GM12878 (cell line): ENCODE measurements around the gene TBC1D12. TPM values are rescaled to one million over a fixed set of nuclear protein-coding genes. Genes with fewer than 3 reads are reported as not detected.

Source experiments
- ATAC-seq: fragments of 200-7000 bp; cut with Tn5 transposase; 3 replicates; pipeline ENCODE4 v1.9.1; 2020; ENCODE audit warnings: mild to moderate bottlenecking, moderate library complexity
- BruUV-seq: library from RNA; stranded (reverse); fragments of 400-500 nt; replicated peaks from 2 replicates; lab custom pipeline; 2021; lab: Mats Ljungman, UMichigan
- CTCF ChIA-PET: fragments of 300-600 bp; sonication (Branson Sonifier 250); formaldehyde crosslinking; extraction: SDS; loops from one replicate; lab custom pipeline; 2021; ENCODE audit warnings: inconsistent platforms; lab: Yijun Ruan, JAX
- POLR2A ChIA-PET: fragments of 350-600 bp; formaldehyde crosslinking; extraction: SDS; loops from one replicate; lab custom pipeline; 2021; ENCODE audit warnings: inconsistent platforms; lab: Charles Lee
- RAD21 ChIA-PET: fragments of 300-600 bp; sonication (Branson Sonifier 250); formaldehyde crosslinking; loops from one replicate; lab custom pipeline; 2023; ENCODE audit warnings: antibody characterized with exemption; ENCODE audit not compliant: unreplicated experiment; lab: Charles Lee
- SMC1A ChIA-PET: fragments of 300-600 bp; sonication (Branson Sonifier 250); formaldehyde crosslinking; loops from one replicate; lab custom pipeline; 2023; ENCODE audit not compliant: unreplicated experiment, uncharacterized antibody; lab: Charles Lee
- DNase-seq: peaks from one replicate; pipeline ENCODE4 v3.0.0-alpha.2; 2011; ENCODE audit warnings: low read depth, low spot score
- FAIRE-seq: peaks from 3 replicates; lab custom pipeline; 2011; peaks lifted over from hg19 to GRCh38; lab: Jason Lieb, UNC
- H2AFZ ChIP-seq: 2 replicates; pipeline ENCODE4 v1.6.0; 2011; ENCODE audit warnings: low read depth, low read length, control low read depth; ENCODE audit not compliant: control insufficient read depth
- H3K27ac ChIP-seq: 2 replicates; pipeline ENCODE4 v1.5.1; 2011; ENCODE audit warnings: control low read depth; ENCODE audit not compliant: control insufficient read depth, insufficient read depth
- H3K27me3 ChIP-seq, 2 experiments: replicated peaks in 1 of 2; 2 replicates each; pipeline versions ENCODE4 v1.6.0 to v1.6.1; 2011; ENCODE audit warnings: low read length in 1 of 2; ENCODE audit not compliant: control insufficient read depth in 2 of 2, insufficient read depth in 2 of 2
- H3K36me3 ChIP-seq, 2 experiments: 2 replicates each; pipeline ENCODE4 v1.5.1; 2011; ENCODE audit warnings: low read length in 1 of 2; ENCODE audit not compliant: control insufficient read depth in 2 of 2, insufficient read depth in 2 of 2
- H3K4me1 ChIP-seq: 2 replicates; pipeline ENCODE4 v1.6.1; 2011; ENCODE audit warnings: mild to moderate bottlenecking, low read length, moderate library complexity, mixed read lengths; ENCODE audit not compliant: control insufficient read depth, insufficient read depth
- H3K4me2 ChIP-seq: 2 replicates; pipeline ENCODE4 v1.6.0; 2011; ENCODE audit warnings: control low read depth; ENCODE audit not compliant: control insufficient read depth, insufficient read depth
- H3K4me3 ChIP-seq: fragments of 200-600 bp; sonication (generic); 2 replicates; pipeline ENCODE4 v1.5.1; 2016
- H3K79me2 ChIP-seq: 2 replicates; pipeline ENCODE4 v1.6.0; 2011; ENCODE audit warnings: low read length; ENCODE audit not compliant: control insufficient read depth, insufficient read depth
- H3K9ac ChIP-seq: 2 replicates; pipeline ENCODE4 v1.8.0; 2011; ENCODE audit warnings: low read length, control low read depth, mixed read lengths; ENCODE audit not compliant: control insufficient read depth, insufficient read depth
- H3K9me3 ChIP-seq: replicated peaks from 3 replicates; pipeline ENCODE4 v1.5.1; 2011; ENCODE audit warnings: mild to moderate bottlenecking, low read length; ENCODE audit not compliant: control insufficient read depth, insufficient read depth
- H4K20me1 ChIP-seq: 2 replicates; pipeline ENCODE4 v1.6.0; 2011; ENCODE audit not compliant: control insufficient read depth, insufficient read depth
- ELK1 ChIP-seq: IDR thresholded peaks from 2 replicates; pipeline ENCODE4 v1.6.1; 2012; ENCODE audit warnings: low read depth, low read length, improper control_type of control experiment
- FOS ChIP-seq: IDR thresholded peaks from 3 replicates; pipeline ENCODE4 v1.6.1; 2011; ENCODE audit warnings: borderline replicate concordance; ENCODE audit not compliant: insufficient read length; ENCODE audit errors: extremely low read depth
- NFYB ChIP-seq: IDR thresholded peaks from 2 replicates; pipeline ENCODE4 v1.6.1; 2011; ENCODE audit warnings: low read depth, mild to moderate bottlenecking, low read length, improper control_type of control experiment, moderate library complexity; ENCODE audit not compliant: insufficient read depth
- in situ Hi-C: fragments of 300-500 bp; cut with MboI; formaldehyde crosslinking; loops from 9 replicates; pipeline ENCODE4 v1.14.3; 2018; ENCODE audit warnings: mixed read lengths
- intact Hi-C: fragments of 100-400 bp; cut with micrococcal nuclease; formaldehyde crosslinking; loops from one replicate; pipeline ENCODE4 v1.14.2; 2022; ENCODE audit not compliant: unreplicated experiment
- polyA plus RNA-seq, 11 experiments: library from polyadenylated mRNA; depleted of rRNA in 4 of 11; unstranded in 6 of 11; stranded (reverse) in 5 of 11; fragments of >200 nt; fragmentation: Nextera tagmentation in 4 of 11; fragmentation: Illumina TruSeq in 1 of 11; extraction: Ambion mirVana in 4 of 11; extraction: Trizol in 1 of 11; gene quantifications; 1 replicate in 1 of 11; 2 replicates in 10 of 11; pipeline versions ENCODE4 v1.2.1 to v1.2.3, GENCODE V29; 2011 to 2016; ENCODE audit warnings: inconsistent platforms in 2 of 11, missing spikeins in 2 of 11, low read depth in 1 of 11
- total RNA-seq, 4 experiments: library from RNA; depleted of rRNA in 3 of 4; stranded (reverse); fragments of >200 nt in 3 of 4; fragmentation: Illumina TruSeq in 1 of 4; extraction: Trizol in 1 of 4; gene quantifications; 2 replicates each; pipeline versions ENCODE4 v1.2.1 to v1.2.3, GENCODE V29; 2013 to 2021

Gene TBC1D12
- total and polyA plus RNA-seq, 10 of the 15 experiments (the other 5 are each of a cell fraction or from before 2014, with no cell fraction given) = 2.6 to 7.5 (median 3.8) TPM

- TF ChIP-seq FOS = no peak
- TF ChIP-seq NFYB = no peak
Measured at GRCh38 chr10:94578790-94579189, 176.4 kb downstream of the TBC1D12 start (continued).

GRCh38 chr10:94583124-94583523 lies 180.8 kb downstream of the TBC1D12 start:
- Histone ChIP-seq H3K79me2 (no peaks in the 10 kb centered on the region), H3K4me2 (no peak overlapping the region), H3K9ac (no peak overlapping the region), H3K36me3 (peaks cover 0 to 7% of the 10 kb centered on the region in 2 experiments; a peak in 1 of 4 replicates), H3K27ac (no peak overlapping the region), H3K4me3 (no peak overlapping the region), H3K4me1 (no peaks in the 10 kb centered on the region), H2AFZ (no peak overlapping the region), H3K9me3 (no peaks in the 10 kb centered on the region), H3K27me3 (no peaks in the 10 kb centered on the region)
- ChIA-PET RAD21 (interaction anchor here (0.6 kb wide), 1 partner anchor 72 kb away, joined by 3 read pairs; no protein-coding TSS in a partner anchor), SMC1A (no interaction called here), POLR2A (no interaction called here)
- intact Hi-C loops (no loop called here), in situ Hi-C loops (no loop called here)
- ATAC-seq (no peak), FAIRE-seq (no peak)
- TF ChIP-seq ELK1 = no peak
- TF ChIP-seq, all 136 proteins: peak for 0
- no peaks in the 10 kb centered on the region for H4K20me1 ChIP-seq
- BruUV-seq = no TSS peak
- CTCF ChIA-PET = interaction anchor here (0.5 kb wide), 1 partner anchor 11 kb away, joined by 3 read pairs; no protein-coding TSS in a partner anchor
- DNase-seq = no peak

Other genes with a start within 250 kb of the TBC1D12 start
- gene NOC3L, start 39.6 kb upstream of the TBC1D12 start, total RNA-seq (2014; rRNA removed) = 37.4 and 47.5 TPM in 2 replicates
- 51.4 and 55.3 TPM in 2 replicates for gene NOC3L, start 39.6 kb upstream of the TBC1D12 start, total RNA-seq (2014; rRNA removed; fragmentation: Illumina TruSeq; extraction: Trizol)
- gene NOC3L, start 39.6 kb upstream of the TBC1D12 start, total RNA-seq (2021) = 28.1 and 30.0 TPM in 2 replicates
- gene NOC3L, start 39.6 kb upstream of the TBC1D12 start, polyA plus RNA-seq (2011; rRNA removed) = 50.1 and 81.7 TPM in 2 replicates
- 42.7 and 51.8 TPM in 2 replicates for gene NOC3L, start 39.6 kb upstream of the TBC1D12 start, polyA plus RNA-seq (2014; fragmentation: Illumina TruSeq; extraction: Trizol)
- 10 to 100 TPM; 37.7 to 38.2 TPM for gene NOC3L, start 39.6 kb upstream of the TBC1D12 start, polyA plus RNA-seq (2014; fragmentation: Nextera tagmentation; extraction: Ambion mirVana)
- gene NOC3L, start 39.6 kb upstream of the TBC1D12 start, polyA plus RNA-seq (2014; rRNA removed) = 23.5 and 27.8 TPM in 2 replicates
- 10 to 100 TPM; 43.1 to 47.3 TPM for gene NOC3L, start 39.6 kb upstream of the TBC1D12 start, polyA plus RNA-seq (2016; fragmentation: Nextera tagmentation; extraction: Ambion mirVana)
- gene HELLS, start 143.2 kb downstream of the TBC1D12 start, total RNA-seq (2014; rRNA removed) = 137 and 153 TPM in 2 replicates
- gene HELLS, start 143.2 kb downstream of the TBC1D12 start, total RNA-seq (2014; rRNA removed; fragmentation: Illumina TruSeq; extraction: Trizol) = 152 and 160 TPM in 2 replicates
- 135 and 159 TPM in 2 replicates for gene HELLS, start 143.2 kb downstream of the TBC1D12 start, total RNA-seq (2021)
- 102 and 137 TPM in 2 replicates for gene HELLS, start 143.2 kb downstream of the TBC1D12 start, polyA plus RNA-seq (2011; rRNA removed)
- 66.3 and 77.4 TPM in 2 replicates for gene HELLS, start 143.2 kb downstream of the TBC1D12 start, polyA plus RNA-seq (2014; fragmentation: Illumina TruSeq; extraction: Trizol)
- gene HELLS, start 143.2 kb downstream of the TBC1D12 start, polyA plus RNA-seq (2014; fragmentation: Nextera tagmentation; extraction: Ambion mirVana) = 10 to 100 TPM; 33.9 to 46.6 TPM
- 83.7 and 92.8 TPM in 2 replicates for gene HELLS, start 143.2 kb downstream of the TBC1D12 start, polyA plus RNA-seq (2014; rRNA removed)
- gene HELLS, start 143.2 kb downstream of the TBC1D12 start, polyA plus RNA-seq (2016; fragmentation: Nextera tagmentation; extraction: Ambion mirVana) = 100 to 1,000 TPM; 144 to 159 TPM